OCI-LY3 (cell line): ENCODE measurements around the gene MAN2A1.

Experiments
- EZH2phosphoT487 ChIP-seq: fragments of 200-600 bp; shearing (Covaris generic); IDR thresholded peaks from 2 replicates; pipeline ENCODE4 v1.6.1; 2018; ENCODE audit warnings: antibody characterized with exemption, mixed run types, low read depth
- TF ChIP-seq, protein P1 (sequence below): fragments of 200-600, 300-600 bp; sonication (generic); IDR thresholded peaks from 2 replicates; pipeline ENCODE4 v1.5.1; 2014; ENCODE audit warnings: antibody characterized with exemption, low read length, low read depth

GRCh38 chr5:109911731-109912130, 222.0 kb downstream of the MAN2A1 start:
- TF ChIP-seq, protein P1, sequence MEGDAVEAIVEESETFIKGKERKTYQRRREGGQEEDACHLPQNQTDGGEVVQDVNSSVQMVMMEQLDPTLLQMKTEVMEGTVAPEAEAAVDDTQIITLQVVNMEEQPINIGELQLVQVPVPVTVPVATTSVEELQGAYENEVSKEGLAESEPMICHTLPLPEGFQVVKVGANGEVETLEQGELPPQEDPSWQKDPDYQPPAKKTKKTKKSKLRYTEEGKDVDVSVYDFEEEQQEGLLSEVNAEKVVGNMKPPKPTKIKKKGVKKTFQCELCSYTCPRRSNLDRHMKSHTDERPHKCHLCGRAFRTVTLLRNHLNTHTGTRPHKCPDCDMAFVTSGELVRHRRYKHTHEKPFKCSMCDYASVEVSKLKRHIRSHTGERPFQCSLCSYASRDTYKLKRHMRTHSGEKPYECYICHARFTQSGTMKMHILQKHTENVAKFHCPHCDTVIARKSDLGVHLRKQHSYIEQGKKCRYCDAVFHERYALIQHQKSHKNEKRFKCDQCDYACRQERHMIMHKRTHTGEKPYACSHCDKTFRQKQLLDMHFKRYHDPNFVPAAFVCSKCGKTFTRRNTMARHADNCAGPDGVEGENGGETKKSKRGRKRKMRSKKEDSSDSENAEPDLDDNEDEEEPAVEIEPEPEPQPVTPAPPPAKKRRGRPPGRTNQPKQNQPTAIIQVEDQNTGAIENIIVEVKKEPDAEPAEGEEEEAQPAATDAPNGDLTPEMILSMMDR = no peak
- TF ChIP-seq EZH2phosphoT487 = no peak
